NK-92 (cell line): Measurements from ENCODE around the gene CFAP53.

Experiments
- DNase-seq: peaks from one replicate; lab custom pipeline; 2025; ENCODE audit not compliant: unreplicated experiment; lab: John Stamatoyannopoulos, UW

CFAP53 gene

DNA sequence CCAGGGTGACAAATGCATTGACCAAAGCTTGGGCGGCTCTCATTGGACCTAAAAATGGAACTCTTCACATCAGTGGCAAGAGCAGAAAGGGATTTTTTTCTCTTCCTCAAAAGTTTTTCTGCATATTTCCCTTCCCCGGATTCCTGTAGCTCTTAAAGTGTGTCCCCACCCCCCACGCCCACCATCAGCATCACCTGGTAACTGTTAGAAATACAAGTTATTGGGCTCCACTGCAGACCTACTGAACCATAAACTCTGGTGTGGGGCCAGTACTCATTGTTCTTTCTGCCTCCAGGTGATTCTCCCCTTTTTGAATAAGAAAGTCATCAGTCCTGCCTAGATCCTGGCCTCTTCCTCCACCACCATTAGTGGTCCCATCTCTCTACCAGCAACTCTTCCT is 70.0 kb downstream of the CFAP53 start:
- DNase-seq: no peak

- DNase-seq: no peak
Observed at GRCh38 chr18:50195689-50196088, 70.6 kb downstream of the CFAP53 start.

DNA sequence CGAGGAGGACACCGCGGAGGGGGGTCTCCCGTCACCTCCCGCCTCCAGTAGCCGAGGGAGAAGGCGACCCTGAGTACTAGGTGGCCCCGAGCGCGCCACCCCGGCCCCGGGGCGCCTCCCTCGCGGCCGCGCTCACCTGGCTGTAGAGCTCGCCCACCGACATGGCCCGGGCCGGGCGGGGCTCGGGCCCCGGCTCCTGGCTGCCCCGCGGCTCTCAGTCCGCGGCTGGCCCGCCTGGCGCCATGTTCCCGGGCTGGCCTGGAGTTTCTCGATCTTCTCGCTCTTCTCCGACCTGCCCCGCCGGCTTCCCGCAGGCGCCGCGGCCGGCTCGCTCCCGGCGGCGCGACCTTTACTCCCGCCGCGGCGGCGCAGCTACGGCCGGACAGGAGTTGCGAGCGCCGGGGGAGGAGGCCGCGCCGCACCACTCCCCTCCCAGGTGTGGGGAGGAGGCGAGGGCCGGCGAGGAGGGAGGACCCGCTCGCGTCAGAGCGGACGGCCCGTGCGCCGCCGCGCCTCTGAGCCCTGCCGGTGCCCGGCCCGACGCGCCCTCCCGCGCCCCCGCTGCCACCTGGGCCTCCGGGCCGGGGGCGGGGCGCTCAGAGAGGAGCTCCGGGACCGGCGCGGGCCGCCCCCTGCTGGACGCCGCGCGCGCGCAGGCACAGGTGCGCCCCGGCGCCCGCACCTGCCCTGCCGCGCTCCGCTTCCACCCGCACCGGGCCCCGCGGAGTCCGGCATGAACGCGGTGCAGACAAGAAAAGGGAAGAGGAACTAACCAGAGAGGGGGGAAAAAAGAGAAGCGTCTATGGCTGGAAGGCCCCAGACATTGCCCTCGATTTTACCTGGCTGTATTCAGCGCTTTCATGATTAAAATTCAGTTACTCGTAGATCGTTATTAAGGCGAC is 71.4 kb downstream of the CFAP53 start, which contains the start of gene MYO5B:
Gene MYO5B (minus strand): TSS at position 517 of the 902 bp plus-strand sequence. CDS start 354 bp downstream, at position 163.
- DNase-seq: no peak

DNA sequence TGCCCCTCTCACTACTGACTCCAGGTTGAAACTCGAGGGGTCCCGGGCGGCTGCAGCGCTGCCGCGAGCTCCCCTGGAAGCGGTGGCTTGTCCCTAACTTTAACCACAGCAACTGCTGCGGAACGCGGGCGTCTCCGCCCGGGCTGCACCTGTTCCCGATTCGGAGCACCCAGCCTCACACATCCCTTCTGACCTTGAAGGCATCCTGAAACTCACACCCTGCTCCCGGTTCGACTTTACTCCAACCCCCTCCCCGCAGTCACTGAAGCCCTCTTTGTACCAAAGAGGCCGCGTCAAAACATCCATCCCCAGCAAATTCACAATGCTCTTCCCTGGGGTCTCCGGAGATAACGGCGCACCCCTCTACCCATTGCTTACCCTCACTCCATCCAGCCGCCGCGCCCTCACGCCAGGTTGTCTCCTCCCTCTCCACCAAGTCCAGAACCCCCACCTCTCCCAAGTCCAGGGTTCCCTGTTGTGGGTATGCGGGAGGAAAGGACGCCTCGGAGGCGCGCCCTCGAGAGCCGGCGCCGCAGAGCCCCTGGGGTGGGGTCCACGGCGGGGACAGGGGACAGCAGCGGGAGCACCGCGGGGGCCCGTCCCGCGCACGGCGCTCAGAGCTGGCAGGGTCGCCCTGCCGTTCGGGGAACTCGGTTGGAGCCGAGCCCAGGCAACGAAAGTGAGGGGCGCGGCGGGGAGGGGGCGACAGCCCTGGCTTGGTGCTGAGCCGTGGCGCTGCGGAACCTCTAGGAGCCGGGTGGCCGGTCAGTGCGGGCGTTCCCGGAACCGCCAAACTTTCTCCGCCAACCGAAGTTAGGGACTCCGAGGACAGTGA is 72.3 kb downstream of the CFAP53 start:
- no peak for DNase-seq

DNA sequence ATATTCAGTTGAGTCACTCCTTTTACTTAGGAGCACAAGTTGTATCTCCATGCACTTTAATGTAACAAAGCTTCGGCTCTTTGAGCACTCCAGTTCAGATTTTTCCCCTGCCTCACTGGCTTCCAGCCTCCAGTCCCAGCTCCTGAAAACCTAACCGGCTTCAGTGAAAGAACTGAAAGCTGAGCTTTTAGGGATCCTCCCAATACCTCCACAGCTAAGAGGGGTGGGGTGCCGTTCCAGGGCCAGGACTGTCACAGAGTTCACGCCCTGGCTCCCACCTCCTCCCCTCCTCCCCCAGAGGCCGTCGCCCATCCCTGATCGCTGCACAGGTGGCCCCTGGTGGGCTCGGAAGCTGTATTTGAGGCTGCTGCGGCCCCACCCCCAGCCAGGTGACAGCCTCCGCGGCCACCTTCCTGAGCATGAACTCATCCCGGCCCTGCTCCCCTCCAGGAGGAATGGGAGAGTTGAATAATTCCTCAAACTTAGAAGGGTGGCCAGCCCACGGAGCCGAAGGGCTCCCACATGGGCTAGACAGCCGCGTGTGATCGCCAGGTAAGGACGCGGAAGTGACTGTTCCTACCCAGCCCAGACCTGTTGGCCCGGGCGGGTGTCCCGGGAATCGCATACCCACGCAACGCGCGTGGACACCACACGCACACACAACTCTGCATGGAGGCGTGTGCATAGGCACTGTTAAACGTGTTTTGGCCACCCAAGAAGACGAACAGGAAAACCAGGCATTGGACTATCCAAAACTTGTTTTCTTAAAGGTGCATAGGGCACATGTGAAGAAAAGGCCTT is 73.1 kb downstream of the CFAP53 start:
- no peak for DNase-seq

DNA sequence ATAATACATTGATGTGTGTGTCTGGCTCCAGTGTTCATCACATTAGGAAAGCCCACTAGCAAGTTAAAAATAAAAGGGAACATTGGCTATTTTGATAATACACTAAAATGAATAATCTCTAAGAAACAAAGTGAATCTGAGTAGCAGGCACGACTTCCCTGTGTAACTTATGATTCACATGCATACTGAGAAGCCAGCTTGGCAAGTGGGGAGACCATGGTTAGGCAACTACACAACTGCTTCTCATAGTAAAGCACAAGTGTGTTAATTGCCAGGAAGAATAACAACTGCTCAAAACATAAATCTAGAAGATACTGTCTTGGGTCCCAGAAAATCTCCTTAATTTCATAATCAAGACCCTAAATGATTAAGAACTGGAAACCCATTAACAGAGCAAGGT is 75.4 kb downstream of the CFAP53 start:
- no peak for DNase-seq

DNA sequence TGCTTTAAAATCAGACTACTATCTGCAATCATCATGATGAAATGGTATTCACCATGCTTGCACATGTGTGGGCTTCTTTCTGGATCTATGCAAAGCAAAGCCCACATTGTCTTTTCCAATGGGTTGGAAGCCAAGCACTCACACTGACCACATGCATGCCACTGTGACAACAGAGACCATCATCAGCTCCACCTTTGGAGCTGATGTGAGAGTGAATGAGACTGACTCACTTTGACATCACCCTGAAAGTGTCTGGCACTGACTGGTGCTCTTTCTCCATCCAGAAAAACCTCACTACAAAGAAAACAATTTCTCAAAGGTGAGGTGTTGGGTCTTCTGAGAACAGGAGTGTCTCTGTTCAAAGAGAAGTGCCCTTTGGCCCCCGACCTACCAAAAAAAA is 76.1 kb downstream of the CFAP53 start:
- no peak for DNase-seq

GRCh38 chr18:50189160-50189559 is 77.1 kb downstream of the CFAP53 start:
- no peak for DNase-seq

- no peak for DNase-seq
Observed at GRCh38 chr18:50188652-50189051, 77.6 kb downstream of the CFAP53 start.

DNA sequence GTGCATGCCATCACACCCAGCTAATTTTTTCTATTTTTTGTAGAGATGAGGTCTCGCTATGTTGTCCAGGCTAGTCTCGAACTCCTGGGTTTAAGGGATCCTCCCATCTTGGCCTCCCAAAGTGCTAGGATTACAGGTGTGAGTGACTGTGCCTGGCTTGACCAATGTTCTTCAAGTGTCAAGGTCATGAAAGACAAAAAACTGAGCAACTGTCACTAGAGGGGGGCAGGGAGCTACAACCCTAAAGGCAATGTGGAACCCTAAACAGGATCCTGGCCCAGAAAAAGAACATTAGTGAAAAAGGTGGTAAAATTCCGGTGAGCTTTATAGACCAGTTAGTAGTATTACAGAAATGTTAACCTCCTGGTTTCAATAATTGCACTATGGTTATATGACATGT is 78.6 kb downstream of the CFAP53 start:
- DNase-seq: no peak

- no peak for DNase-seq
Observed at GRCh38 chr18:50186385-50186784, 79.9 kb downstream of the CFAP53 start.

- DNase-seq: no peak
Observed at GRCh38 chr18:50183556-50183955, 82.7 kb downstream of the CFAP53 start.

- DNase-seq: no peak
Observed at GRCh38 chr18:50182511-50182910, 83.8 kb downstream of the CFAP53 start.

GRCh38 chr18:50181590-50181989 is 84.7 kb downstream of the CFAP53 start:
- DNase-seq: no peak

- no peak for DNase-seq
Observed at GRCh38 chr18:50179465-50179864, 86.8 kb downstream of the CFAP53 start.

DNA sequence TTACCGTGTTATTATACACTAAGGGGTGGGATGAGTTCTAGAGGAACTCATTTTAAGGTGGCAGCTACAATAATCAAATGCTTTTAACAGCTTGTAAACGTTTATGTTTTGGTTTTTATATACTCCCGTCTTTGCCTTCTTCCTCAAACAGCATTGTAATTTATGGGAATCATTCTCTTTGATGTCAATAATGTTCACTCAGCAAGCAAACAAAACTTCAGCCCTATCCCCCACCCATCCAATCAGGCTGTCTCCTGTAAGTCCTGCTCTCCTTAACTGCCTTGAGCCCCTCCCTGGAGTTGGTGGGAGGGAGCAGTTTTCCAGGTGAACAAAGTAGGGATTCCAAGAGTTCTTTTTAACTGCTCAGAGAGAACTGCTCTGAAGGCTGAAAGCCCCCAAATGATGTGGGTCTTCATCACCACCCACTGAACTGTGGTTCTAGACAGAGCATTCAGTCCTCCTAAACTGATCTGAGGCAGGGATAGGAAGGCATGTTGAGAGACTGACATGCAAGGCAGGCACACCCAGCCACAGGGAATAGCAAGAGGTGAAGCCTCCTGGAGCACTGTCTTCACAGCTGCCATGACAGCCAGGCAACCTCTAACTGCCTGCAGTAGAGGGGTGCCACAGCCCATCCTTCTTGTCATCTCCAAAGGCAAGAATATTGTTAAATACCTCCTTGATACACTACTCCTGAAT is 88.9 kb downstream of the CFAP53 start:
- no peak for DNase-seq
